HepG2 (cell line): ENCODE data around the gene ATXN7L3. TPM values are rescaled to one million over a fixed set of nuclear protein-coding genes. Genes with fewer than 3 reads are reported as not detected.

Experiments
- KDM5A ChIP-seq: fragments of 200-600 bp; sonication (generic); IDR thresholded peaks from 2 replicates; pipeline ENCODE4 v1.7.0; 2018; ENCODE audit warnings: antibody characterized with exemption, mild to moderate bottlenecking, low read length, borderline replicate concordance
- SETDB1 ChIP-seq: sonication (generic); formaldehyde crosslinking; IDR thresholded peaks from 2 replicates; pipeline ENCODE4 v1.5.1; 2020; ENCODE audit warnings: missing genetic modification reagents, mild to moderate bottlenecking, borderline replicate concordance
- SNAPC5 ChIP-seq: sonication (generic); formaldehyde crosslinking; IDR thresholded peaks from 2 replicates; pipeline ENCODE4 v1.8.1; 2023; ENCODE audit warnings: mild to moderate bottlenecking, missing genetic modification reagents, borderline replicate concordance
- TCF7 ChIP-seq: sonication (generic); IDR thresholded peaks from 2 replicates; pipeline ENCODE4 v1.6.1; 2016; ENCODE audit warnings: antibody characterized with exemption, low read depth
- ZNF513 ChIP-seq: sonication (generic); formaldehyde crosslinking; conservative IDR thresholded peaks from 2 replicates; pipeline ENCODE4 v1.5.0; 2020; ENCODE audit warnings: missing genetic modification reagents
- ZNF670 ChIP-seq: sonication (generic); formaldehyde crosslinking; IDR thresholded peaks from 2 replicates; pipeline ENCODE4 v1.8.0; 2022; ENCODE audit warnings: mild to moderate bottlenecking, missing genetic modification reagents, borderline replicate concordance
- polyA plus RNA-seq, 8 experiments: library from polyadenylated mRNA; depleted of rRNA in 3 of 8; stranded (reverse) in 7 of 8; unstranded in 1 of 8; fragments of >200 nt; fragmentation: Illumina TruSeq in 4 of 8; extraction: Trizol in 4 of 8; gene quantifications; 2 replicates each; pipeline versions ENCODE4 v1.2.1 to v1.2.3, GENCODE V29; 2011 to 2016; ENCODE audit warnings: low read depth in 4 of 8, missing spikeins in 1 of 8, mixed read lengths in 1 of 8; ENCODE audit not compliant: insufficient read depth in 1 of 8
- total RNA-seq, 5 experiments: library from RNA; depleted of rRNA; stranded (reverse); fragments of >200 nt; fragmentation: Illumina TruSeq; extraction: Trizol; gene quantifications; 2 replicates each; pipeline ENCODE4 v1.2.3, GENCODE V29; 2016; ENCODE audit warnings: low read depth in 1 of 5
- TF ChIP-seq, protein P1 (sequence below): sonication (generic); formaldehyde crosslinking; IDR thresholded peaks from 2 replicates; pipeline ENCODE4 v1.4.0; 2020; ENCODE audit warnings: missing genetic modification reagents
- TF ChIP-seq, protein P2 (sequence below): sonication (generic); formaldehyde crosslinking; IDR thresholded peaks from 2 replicates; pipeline ENCODE4 v1.8.0; 2022; ENCODE audit warnings: low read depth, missing genetic modification reagents
- TF ChIP-seq, protein P3 (sequence below): sonication (generic); formaldehyde crosslinking; IDR thresholded peaks from 2 replicates; pipeline ENCODE4 v1.5.0; 2020; ENCODE audit warnings: mild to moderate bottlenecking, missing genetic modification reagents

ATXN7L3 gene
- total and polyA plus RNA-seq, 2 of the 13 experiments (the other 11 are each of a cell fraction or from before 2014, with no cell fraction given), result 44.5 to 59.1 TPM

GRCh38 chr17:44220213-44221083 lies 20.8 kb upstream of the ATXN7L3 start (continued):
- TF ChIP-seq, protein P1, sequence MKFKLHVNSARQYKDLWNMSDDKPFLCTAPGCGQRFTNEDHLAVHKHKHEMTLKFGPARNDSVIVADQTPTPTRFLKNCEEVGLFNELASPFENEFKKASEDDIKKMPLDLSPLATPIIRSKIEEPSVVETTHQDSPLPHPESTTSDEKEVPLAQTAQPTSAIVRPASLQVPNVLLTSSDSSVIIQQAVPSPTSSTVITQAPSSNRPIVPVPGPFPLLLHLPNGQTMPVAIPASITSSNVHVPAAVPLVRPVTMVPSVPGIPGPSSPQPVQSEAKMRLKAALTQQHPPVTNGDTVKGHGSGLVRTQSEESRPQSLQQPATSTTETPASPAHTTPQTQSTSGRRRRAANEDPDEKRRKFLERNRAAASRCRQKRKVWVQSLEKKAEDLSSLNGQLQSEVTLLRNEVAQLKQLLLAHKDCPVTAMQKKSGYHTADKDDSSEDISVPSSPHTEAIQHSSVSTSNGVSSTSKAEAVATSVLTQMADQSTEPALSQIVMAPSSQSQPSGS (CRISPR knock-in tag), result no peak
- no peak for TF ChIP-seq ZNF670 (CRISPR knock-in tag)
- no peak for TF ChIP-seq SNAPC5
- TF ChIP-seq, protein P2, sequence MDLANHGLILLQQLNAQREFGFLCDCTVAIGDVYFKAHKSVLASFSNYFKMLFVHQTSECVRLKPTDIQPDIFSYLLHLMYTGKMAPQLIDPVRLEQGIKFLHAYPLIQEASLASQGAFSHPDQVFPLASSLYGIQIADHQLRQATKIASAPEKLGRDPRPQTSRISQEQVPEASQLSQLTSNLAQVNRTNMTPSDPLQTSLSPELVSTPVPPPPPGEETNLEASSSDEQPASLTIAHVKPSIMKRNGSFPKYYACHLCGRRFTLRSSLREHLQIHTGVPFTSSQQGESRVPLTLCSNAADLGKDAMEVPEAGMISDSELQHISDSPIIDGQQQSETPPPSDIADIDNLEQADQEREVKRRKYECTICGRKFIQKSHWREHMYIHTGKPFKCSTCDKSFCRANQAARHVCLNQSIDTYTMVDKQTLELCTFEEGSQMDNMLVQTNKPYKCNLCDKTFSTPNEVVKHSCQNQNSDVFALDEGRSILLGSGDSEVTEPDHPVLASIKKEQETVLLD, result peak; percentile 11; the same call in 1 of the 2 replicates
- TF ChIP-seq TCF7, result no peak
- TF ChIP-seq, protein P3, sequence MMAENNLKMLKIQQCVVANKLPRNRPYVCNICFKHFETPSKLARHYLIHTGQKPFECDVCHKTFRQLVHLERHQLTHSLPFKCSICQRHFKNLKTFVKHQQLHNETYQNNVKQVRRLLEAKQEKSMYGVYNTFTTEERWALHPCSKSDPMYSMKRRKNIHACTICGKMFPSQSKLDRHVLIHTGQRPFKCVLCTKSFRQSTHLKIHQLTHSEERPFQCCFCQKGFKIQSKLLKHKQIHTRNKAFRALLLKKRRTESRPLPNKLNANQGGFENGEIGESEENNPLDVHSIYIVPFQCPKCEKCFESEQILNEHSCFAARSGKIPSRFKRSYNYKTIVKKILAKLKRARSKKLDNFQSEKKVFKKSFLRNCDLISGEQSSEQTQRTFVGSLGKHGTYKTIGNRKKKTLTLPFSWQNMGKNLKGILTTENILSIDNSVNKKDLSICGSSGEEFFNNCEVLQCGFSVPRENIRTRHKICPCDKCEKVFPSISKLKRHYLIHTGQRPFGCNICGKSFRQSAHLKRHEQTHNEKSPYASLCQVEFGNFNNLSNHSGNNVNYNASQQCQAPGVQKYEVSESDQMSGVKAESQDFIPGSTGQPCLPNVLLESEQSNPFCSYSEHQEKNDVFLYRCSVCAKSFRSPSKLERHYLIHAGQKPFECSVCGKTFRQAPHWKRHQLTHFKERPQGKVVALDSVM, result no peak
- no peak for TF ChIP-seq ZNF513
- TF ChIP-seq KDM5A, result no peak; the same call in 1 of the 2 replicates
- no peak for TF ChIP-seq SETDB1 (CRISPR knock-in tag)
